GM12892 (cell line): Measurements from ENCODE around the gene TAS2R13.

ENCODE experiments used
- POLR2A ChIP-seq: IDR thresholded peaks from 2 replicates; pipeline ENCODE4 v1.6.1; 2011; ENCODE audit warnings: low read depth, low read length, control low read depth
- TAF1 ChIP-seq: IDR thresholded peaks from 2 replicates; pipeline ENCODE4 v1.6.1; 2011; ENCODE audit warnings: low read depth, mild to moderate bottlenecking, control low read depth, low read length, borderline replicate concordance

DNA sequence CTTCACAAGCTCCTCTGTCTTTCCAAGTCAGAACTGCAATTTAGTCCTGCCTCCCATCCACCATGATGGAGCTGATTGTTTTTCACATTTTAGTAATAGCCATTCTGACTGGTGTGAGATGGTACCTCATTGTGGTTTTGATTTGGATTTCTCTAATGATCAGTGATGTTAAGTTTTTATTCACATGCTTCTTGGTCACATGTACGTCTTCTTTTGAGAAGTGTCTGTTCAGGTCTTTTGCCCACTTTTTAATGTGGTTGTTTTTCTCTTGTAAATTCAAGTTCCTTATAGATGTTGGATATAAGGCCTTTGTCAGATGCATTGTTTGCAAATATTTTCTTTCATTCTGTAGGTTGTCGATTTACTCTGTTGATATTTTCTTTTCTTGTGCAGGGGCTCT is 33.8 kb upstream of the TAS2R13 start:
- no peak for TF ChIP-seq POLR2A
- TF ChIP-seq TAF1: no peak
